B cell (primary cell): ENCODE data around the gene FTCD. TPM values are rescaled to one million over a fixed set of nuclear protein-coding genes. Genes with fewer than 3 reads are reported as not detected.

Experiments
- ATAC-seq: fragments of 200-7000 bp; cut with Tn5 transposase; one replicate; pipeline ENCODE4 v1.10.0; 2021; ENCODE audit warnings: low read depth, mild to moderate bottlenecking, moderate number of reproducible peaks, moderate library complexity
- CTCF ChIA-PET: fragments of 350-600 bp; sonication (Branson Sonifier 250); formaldehyde crosslinking; loops from one replicate; lab custom pipeline; 2021; ENCODE audit warnings: antibody characterized with exemption, inconsistent platforms; lab: Charles Lee
- POLR2A ChIA-PET: fragments of 350-600 bp; sonication (Branson Sonifier 250); formaldehyde crosslinking; loops from one replicate; lab custom pipeline; 2021; ENCODE audit warnings: antibody characterized with exemption; lab: Charles Lee
- DNase-seq: peaks from one replicate; pipeline ENCODE4 v3.0.0; 2013
- H2AFZ ChIP-seq: 2 replicates; pipeline ENCODE4 v1.6.1; 2012; ENCODE audit warnings: mild to moderate bottlenecking, low read depth, low read length; ENCODE audit not compliant: insufficient read depth, poor library complexity, severe bottlenecking
- H3K27ac ChIP-seq, 2 donors: 1 replicate in 1 of 2; 2 replicates in 1 of 2; pipeline ENCODE4 v1.5.1; 2012 to 2013; ENCODE audit warnings: low read length in 2 of 2, mild to moderate bottlenecking in 2 of 2, moderate library complexity in 1 of 2
- H3K27me3 ChIP-seq, 4 experiments: fragments of 200-600 bp in 1 of 4; sonication (generic) in 1 of 4; replicated peaks in 1 of 4; 1 replicate in 2 of 4; 2 replicates in 2 of 4; pipeline versions ENCODE4 v1.6.1 to v1.7.0; 2013 to 2016; ENCODE audit warnings: low read length in 3 of 4, mild to moderate bottlenecking in 2 of 4, mixed read lengths in 1 of 4, moderate library complexity in 1 of 4; ENCODE audit not compliant: insufficient read depth in 4 of 4, control insufficient read depth in 3 of 4; ENCODE audit errors: control extremely low read depth in 1 of 4
- H3K36me3 ChIP-seq, 2 experiments: replicated peaks in 1 of 2; 1 replicate in 1 of 2; 2 replicates in 1 of 2; pipeline versions ENCODE4 v1.6.1 to v1.7.1; 2013; ENCODE audit warnings: low read length in 1 of 2; ENCODE audit not compliant: insufficient read depth in 2 of 2, control insufficient read depth in 1 of 2; ENCODE audit errors: control extremely low read depth in 1 of 2, extremely low read depth in 1 of 2
- H3K4me1 ChIP-seq, 2 donors: fragments of 200-600 bp in 1 of 2; sonication (generic) in 1 of 2; 1 replicate in 1 of 2; 2 replicates in 1 of 2; pipeline versions ENCODE4 v1.5.1 to v1.6.1; 2013 to 2017; ENCODE audit warnings: low read length in 2 of 2; ENCODE audit not compliant: control insufficient read depth in 2 of 2, insufficient read depth in 2 of 2
- H3K4me2 ChIP-seq: replicated peaks from 2 replicates; pipeline ENCODE3; 2012; ENCODE audit warnings: mild to moderate bottlenecking, low read depth, low read length; ENCODE audit not compliant: poor library complexity, severe bottlenecking
- H3K4me3 ChIP-seq, 5 experiments: fragments of 200-600 bp in 1 of 5; sonication (generic) in 1 of 5; 1 replicate in 3 of 5; 2 replicates in 2 of 5; pipeline versions ENCODE4 v1.5.1 to v1.7.0; 2011 to 2016; ENCODE audit warnings: low read length in 4 of 5, mild to moderate bottlenecking in 4 of 5, low read depth in 2 of 5, control low read depth in 1 of 5, moderate library complexity in 1 of 5; ENCODE audit not compliant: insufficient read depth in 1 of 5; ENCODE audit errors: control extremely low read depth in 1 of 5, extremely low read depth in 1 of 5
- H3K79me2 ChIP-seq: fragments of 200-600 bp; sonication (generic); one replicate; pipeline ENCODE4 v1.6.0; 2016; ENCODE audit warnings: low read length; ENCODE audit not compliant: control insufficient read depth, insufficient read depth
- H3K9ac ChIP-seq: fragments of 200-600 bp; sonication (generic); 2 replicates; pipeline ENCODE4 v1.6.1; 2017; ENCODE audit warnings: mild to moderate bottlenecking, low read length, moderate library complexity
- H3K9me3 ChIP-seq, 3 donors: one replicate each; pipeline versions ENCODE4 v1.6.1 to v1.7.1; 2013; ENCODE audit warnings: low read length in 2 of 3; ENCODE audit not compliant: control insufficient read depth in 2 of 3, insufficient read depth in 1 of 3; ENCODE audit errors: control extremely low read depth in 1 of 3
- H4K20me1 ChIP-seq: 2 replicates; pipeline ENCODE4 v1.6.0; 2012; ENCODE audit warnings: mild to moderate bottlenecking, low read length; ENCODE audit not compliant: insufficient read depth, control insufficient read depth, poor library complexity, severe bottlenecking
- H3K27ac Mint-ChIP-seq: one replicate; pipeline ENCODE4 v1.8.0; 2021; ENCODE audit warnings: mixed read lengths
- H3K27me3 Mint-ChIP-seq: one replicate; pipeline ENCODE4 v1.8.0; 2021; ENCODE audit warnings: mixed read lengths
- H3K4me1 Mint-ChIP-seq: one replicate; pipeline ENCODE4 v1.8.0; 2021; ENCODE audit warnings: mixed read lengths
- H3K4me3 Mint-ChIP-seq: one replicate; pipeline ENCODE4 v1.8.0; 2021; ENCODE audit warnings: mixed read lengths
- H3K9me3 Mint-ChIP-seq: one replicate; pipeline ENCODE4 v1.8.0; 2022; ENCODE audit warnings: mixed read lengths; ENCODE audit not compliant: insufficient read depth
- EZH2 ChIP-seq: IDR thresholded peaks from 2 replicates; pipeline ENCODE4 v1.6.1; 2012; ENCODE audit warnings: borderline replicate concordance, low read depth, mild to moderate bottlenecking, moderate library complexity, low read length; ENCODE audit not compliant: insufficient read depth, poor library complexity, severe bottlenecking
- WGBS: methylation state at CpG from one replicate; pipeline ENCODE4 v1.1.5; 2013; ENCODE audit warnings: missing lambda C conversion rate; ENCODE audit not compliant: insufficient coverage; 5-methylcytosine and 5-hydroxymethylcytosine counted together
- intact Hi-C: fragments of 100-400 bp; cut with micrococcal nuclease; formaldehyde crosslinking; loops from one replicate; pipeline ENCODE4 v1.10.0; 2022
- polyA plus RNA-seq: library from polyadenylated mRNA; depleted of rRNA; stranded (reverse); fragments of >200 nt; gene quantifications from 2 replicates; pipeline ENCODE4 v1.2.3, GENCODE V29; 2012
- total RNA-seq, 2 donors: library from RNA; stranded (reverse); fragments of 120-200 nt in 1 of 2; gene quantifications; 1 replicate in 1 of 2; 2 replicates in 1 of 2; pipeline versions ENCODE4 v1.2.3 to v1.2.4, GENCODE V29; 2013 to 2022
- TF ChIP-seq, protein P1 (sequence below): fragments of 200-600 bp; IDR thresholded peaks from one replicate; pipeline ENCODE4 v1.8.0; 2022; ENCODE audit warnings: antibody characterized with exemption, mild to moderate bottlenecking

FTCD gene
- total and polyA plus RNA-seq, 2 donors (not counting 1 experiment from before 2014, with no cell fraction given), result 0.22 to 0.39 TPM

DNA sequence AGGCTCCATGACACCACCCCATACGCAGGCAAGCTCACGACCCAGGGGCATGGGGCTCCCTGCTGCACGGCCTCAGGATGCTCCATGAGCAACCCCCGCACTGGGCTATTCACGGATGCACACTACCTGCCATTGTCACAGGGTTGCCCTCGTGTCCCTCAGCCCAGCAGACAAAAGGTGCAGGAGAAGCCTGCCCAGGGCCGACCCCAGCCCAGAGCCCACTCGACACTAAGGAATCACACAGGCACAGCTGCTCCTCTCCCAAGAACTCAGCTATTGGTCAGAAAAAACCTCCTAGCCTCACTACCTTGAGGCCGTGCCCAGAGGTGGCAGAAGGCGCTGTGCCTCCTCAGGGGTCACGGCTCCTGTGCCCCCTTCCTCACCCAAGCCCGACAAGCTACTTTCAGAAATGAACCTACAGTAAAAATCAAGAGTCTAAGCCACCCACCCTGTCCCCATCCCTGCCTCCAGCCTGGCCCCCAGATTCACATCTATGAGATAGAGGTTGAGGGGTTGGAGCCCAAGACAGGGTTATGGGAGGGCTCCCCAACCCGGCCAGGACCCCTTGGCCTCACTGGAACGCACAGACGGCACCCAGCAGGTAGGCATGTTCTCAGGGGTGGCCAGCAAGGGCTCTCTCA, 35.2 kb upstream of the FTCD start:
- POLR2A ChIA-PET, result no interaction called here
- Histone ChIP-seq H3K27ac (no peak overlapping the region), H3K4me2 (no peak overlapping the region), H3K79me2 (no peaks in the 10 kb centered on the region), H4K20me1 (no peaks in the 10 kb centered on the region), H3K4me3 (no peak overlapping the region), H3K36me3 (peaks cover 0 to 8% of the 10 kb centered on the region in 2 experiments), H2AFZ (no peak overlapping the region), H3K9me3 (no peaks in the 10 kb centered on the region), H3K4me1 (peaks cover 0 to 2% of the 10 kb centered on the region in 2 donors), H3K27me3 (no peaks in the 10 kb centered on the region), H3K9ac (no peak overlapping the region)
- intact Hi-C loops, result no loop called here
- Mint-ChIP-seq H3K9me3 (no peaks in the 10 kb centered on the region), H3K27me3 (no peaks in the 10 kb centered on the region), H3K4me1 (peaks cover under 1% of the 10 kb centered on the region), H3K4me3 (no peak overlapping the region), H3K27ac (no peak overlapping the region)
- CTCF ChIA-PET, result no interaction called here
- TF ChIP-seq, protein P1, sequence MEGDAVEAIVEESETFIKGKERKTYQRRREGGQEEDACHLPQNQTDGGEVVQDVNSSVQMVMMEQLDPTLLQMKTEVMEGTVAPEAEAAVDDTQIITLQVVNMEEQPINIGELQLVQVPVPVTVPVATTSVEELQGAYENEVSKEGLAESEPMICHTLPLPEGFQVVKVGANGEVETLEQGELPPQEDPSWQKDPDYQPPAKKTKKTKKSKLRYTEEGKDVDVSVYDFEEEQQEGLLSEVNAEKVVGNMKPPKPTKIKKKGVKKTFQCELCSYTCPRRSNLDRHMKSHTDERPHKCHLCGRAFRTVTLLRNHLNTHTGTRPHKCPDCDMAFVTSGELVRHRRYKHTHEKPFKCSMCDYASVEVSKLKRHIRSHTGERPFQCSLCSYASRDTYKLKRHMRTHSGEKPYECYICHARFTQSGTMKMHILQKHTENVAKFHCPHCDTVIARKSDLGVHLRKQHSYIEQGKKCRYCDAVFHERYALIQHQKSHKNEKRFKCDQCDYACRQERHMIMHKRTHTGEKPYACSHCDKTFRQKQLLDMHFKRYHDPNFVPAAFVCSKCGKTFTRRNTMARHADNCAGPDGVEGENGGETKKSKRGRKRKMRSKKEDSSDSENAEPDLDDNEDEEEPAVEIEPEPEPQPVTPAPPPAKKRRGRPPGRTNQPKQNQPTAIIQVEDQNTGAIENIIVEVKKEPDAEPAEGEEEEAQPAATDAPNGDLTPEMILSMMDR, result no peak
- no peak for TF ChIP-seq EZH2
- DNase-seq (no peak), ATAC-seq (no peak)
- 96% methylated on average over 15 of the region's 15 CpGs for WGBS

DNA sequence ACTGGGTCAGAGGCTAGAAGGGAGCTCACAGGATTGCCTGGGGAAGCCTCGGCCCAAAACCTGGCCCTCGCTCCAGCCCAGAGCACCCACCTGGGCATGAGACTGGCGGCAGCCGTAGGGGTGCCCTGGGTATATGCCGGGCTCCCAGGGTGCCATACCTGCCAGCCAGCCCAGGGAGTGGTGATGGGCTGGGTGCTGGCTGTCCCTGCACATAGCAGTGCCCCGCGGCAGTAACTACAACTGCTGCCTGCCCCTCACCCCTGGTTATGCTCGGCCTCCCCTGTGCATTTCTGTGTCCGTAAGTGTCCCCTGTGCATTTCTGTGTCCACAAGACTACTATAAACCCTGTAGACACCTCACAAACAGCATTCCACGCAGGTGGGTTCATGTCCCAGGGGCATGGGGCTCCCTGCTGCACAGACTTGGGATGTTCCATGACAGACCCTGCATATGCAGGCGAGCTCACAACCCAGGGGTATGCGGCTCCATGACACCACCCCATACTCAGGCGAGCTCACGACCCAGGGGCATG, 34.6 kb upstream of the FTCD start:
- H3K4me2 ChIP-seq, result no peak overlapping the region
- H3K27ac ChIP-seq, result no peak overlapping the region
- no peak for TF ChIP-seq EZH2
- TF ChIP-seq, protein P1, result no peak
- ChIA-PET POLR2A (no interaction called here), CTCF (no interaction called here)
- H3K4me3 ChIP-seq, result no peak overlapping the region
- no peaks in the 10 kb centered on the region for H4K20me1 ChIP-seq
- peaks cover 0 to 8% of the 10 kb centered on the region in 2 donors for H3K4me1 ChIP-seq
- Mint-ChIP-seq H3K27ac (no peak overlapping the region), H3K4me1 (peaks cover 3% of the 10 kb centered on the region), H3K9me3 (no peaks in the 10 kb centered on the region), H3K27me3 (no peaks in the 10 kb centered on the region), H3K4me3 (no peak overlapping the region)
- no peak for ATAC-seq
- no peaks in the 10 kb centered on the region for H3K27me3 ChIP-seq
- no peaks in the 10 kb centered on the region for H3K9me3 ChIP-seq
- H3K36me3 ChIP-seq, result peaks cover 0 to 8% of the 10 kb centered on the region in 2 experiments
- no peak overlapping the region for H3K9ac ChIP-seq
- 97% methylated on average over 14 of the region's 14 CpGs for WGBS
- no peaks in the 10 kb centered on the region for H3K79me2 ChIP-seq
- intact Hi-C loops, result no loop called here
- no peak overlapping the region for H2AFZ ChIP-seq
- DNase-seq, result peak; percentile 2
